ENCODE results near the gene LCORL.
"Not testable (repeated sequence)": the region's sequence is repeated elsewhere in the genome, so short reads cannot be mapped to it uniquely, and the experiment has no call there.

Gene LCORL

DNA sequence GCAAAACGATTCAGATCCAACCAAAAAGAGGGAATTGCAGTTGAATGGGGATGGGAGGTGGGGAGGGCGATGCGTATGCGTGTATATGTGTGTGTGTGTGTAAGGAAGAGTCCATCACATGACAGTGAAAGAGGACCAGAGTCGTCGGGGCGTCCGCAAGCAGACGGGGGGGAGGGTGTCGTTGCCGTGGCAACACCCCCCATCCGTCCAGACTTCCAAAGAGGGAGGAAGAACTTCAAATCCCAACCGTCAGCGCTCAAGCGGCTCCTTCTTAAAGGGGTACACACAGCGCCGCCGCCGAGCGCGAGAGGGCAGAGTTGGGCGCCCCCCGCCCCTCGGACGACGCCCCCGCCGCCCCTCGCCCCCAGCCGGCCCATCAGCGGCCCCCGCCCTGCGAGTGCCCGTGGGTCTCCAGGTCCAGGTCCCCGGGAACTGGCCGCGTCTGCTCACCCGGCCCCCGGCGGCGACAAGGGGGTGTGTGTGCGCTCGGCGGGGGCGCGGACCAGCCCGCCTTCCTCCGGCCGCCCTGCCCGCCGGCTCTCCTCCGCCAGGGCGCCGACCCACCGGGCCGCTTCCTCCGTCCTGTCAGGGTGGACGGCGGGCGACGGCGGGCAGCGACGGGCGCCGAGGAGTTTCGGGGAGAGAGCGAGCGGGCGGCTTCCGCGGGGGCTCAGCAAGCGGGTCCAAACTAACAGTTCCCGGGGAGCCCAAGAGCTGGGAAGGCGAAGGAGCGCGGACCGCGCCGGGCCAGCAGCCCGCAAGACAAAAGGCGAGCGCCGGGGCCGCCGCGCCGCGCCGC lies 685 bp downstream of the LCORL start:
- in situ Hi-C loops (cut with MboI; ENCODE audit: low sequenced_read_pairs): no loop called here

DNA sequence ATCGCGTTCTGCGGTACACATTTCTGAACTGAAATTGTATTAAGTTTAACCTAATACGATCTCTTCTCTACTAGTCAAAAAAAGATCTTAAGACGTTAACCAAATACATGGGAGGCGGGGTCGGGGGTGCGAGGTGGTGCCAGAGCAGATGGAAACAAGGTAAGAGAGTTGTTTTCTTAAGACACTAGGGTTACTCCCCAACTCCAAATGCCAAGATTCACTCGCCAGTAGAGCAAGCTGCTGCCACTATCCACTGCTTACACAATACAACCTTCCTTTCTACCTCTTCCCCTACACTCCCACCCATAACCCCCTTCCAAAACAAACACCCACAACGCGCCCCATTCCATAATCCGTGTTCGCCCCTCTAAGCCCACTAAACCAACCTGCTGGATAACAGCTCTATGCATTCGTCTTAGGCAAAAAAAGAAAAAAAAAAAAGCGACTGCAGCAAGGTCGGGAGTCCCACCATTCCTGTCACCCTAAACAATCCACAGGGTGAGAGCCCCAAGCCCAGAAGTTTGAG lies 1.3 kb downstream of the LCORL start:
- in situ Hi-C loops (cut with MboI; ENCODE audit: low sequenced_read_pairs): no loop called here

DNA sequence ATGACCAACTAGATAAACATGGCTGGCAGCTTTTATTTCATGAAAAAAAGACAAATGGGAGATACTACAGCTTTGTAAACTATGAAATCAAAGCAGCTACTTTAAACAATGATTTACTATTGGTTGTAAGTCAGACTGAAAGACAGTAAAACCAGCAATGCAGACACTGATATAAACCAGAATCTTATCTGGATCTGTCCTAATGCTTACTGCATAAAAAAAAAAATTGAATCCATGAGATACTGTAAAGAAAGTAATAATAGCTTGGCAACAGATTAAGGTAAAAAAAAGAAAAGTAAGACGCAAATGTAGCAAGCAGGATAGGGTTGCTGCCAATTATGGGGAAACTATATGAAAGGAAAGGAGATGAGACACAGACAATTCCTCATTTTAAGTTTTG lies 7.3 kb downstream of the LCORL start:
- in situ Hi-C loops (cut with MboI; ENCODE audit: low sequenced_read_pairs): no loop called here

DNA sequence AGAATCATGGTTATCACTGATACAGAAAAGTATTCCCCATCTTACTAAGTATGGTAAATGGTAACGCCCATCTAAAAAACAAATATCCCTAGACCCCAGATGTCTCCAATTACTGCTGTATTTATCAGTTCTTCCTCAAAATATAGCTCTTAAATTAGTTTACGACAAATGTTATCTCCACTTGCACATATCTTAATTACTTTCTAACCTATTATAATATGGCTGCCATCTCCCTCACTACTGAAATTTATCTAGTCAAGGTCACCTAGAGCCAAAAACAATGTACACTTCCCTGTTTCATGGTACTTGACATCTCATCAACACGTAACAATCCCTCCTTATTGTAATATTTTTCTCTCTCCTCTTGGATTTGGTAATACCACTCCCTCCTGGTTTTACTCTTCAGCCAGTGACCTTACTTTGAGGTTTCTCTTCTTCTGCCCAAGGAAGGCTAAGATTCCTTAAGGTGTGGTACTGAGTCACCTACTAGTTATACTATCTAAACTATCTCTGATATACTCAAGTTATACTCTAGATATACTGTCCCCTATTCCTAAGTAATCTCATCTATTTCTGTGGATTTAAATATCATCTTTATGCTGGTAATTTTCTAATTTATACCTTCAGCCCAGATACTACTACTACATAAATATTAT lies 8.6 kb downstream of the LCORL start:
- in situ Hi-C loops (cut with MboI; ENCODE audit: low sequenced_read_pairs): no loop called here

DNA sequence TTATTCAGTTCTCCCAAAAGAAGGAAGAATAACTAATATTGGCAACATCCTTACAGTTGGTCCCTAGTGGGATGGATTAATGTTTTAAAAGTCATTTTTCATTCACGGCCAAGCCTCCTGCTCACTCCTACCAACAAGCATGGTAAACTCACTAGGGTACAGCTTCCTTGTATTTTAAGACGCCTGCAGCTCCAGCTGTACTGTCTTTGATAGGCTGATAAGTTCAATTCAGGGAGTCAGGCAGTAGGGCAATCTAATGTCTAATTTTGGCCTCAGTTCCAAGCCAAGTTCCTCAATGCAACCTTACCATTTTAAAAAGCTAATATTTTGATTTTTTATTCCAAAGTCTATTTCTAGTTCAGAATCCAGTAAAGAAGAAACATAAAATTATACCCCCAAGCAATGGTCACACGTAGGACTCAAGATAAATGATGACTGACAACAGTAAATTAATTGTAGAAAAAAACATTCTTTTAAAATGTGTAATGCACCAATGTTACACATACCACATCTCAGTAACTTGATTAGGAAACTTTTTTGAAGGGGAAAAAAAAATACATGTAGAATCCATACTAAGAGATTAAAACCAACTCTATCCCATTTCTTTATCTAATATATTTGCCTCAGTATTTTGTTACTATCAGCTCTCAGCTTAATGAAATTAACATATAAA lies 9.3 kb downstream of the LCORL start:
- in situ Hi-C loops (cut with MboI; ENCODE audit: low sequenced_read_pairs): no loop called here

DNA sequence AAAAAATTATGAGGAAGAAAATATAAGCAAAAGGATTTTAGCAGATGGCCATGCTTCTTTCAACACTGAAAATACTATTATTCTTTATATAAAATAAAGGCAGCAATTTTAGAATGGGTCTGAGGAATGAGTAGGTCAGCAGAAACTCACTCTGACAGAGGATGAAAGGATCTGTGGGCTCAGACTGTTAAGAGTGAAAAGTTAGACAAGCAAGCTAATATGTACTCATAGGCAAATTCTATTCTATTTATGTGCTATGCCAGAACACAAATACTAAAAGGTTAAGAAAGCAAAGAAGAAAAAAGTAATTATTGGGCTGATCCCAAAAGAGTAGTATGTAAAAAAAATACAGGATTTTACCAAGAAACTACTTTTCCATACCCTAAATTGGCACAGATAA lies 13.9 kb downstream of the LCORL start:
- in situ Hi-C loops (cut with MboI; ENCODE audit: low sequenced_read_pairs): no loop called here

DNA sequence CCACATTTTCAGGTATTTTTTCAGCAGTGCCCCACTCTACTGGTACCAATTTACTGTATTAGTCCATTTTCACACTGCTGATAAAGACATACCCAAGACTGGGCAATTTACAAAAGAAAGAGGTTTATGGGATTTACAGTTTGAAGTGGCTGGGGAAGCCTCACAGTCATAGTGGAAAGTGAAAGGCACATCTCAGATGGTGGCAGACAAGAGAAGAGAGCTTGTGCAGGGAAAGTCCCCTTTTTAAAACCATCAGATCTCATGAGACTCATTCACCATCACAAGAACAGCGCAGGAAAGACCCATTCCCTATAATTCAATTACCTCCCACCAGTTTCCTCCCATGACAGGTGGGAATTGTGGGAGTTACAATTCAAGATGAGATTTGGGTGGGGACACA lies 15.1 kb downstream of the LCORL start:
- in situ Hi-C loops (cut with MboI; ENCODE audit: low sequenced_read_pairs): not testable (repeated sequence)

DNA sequence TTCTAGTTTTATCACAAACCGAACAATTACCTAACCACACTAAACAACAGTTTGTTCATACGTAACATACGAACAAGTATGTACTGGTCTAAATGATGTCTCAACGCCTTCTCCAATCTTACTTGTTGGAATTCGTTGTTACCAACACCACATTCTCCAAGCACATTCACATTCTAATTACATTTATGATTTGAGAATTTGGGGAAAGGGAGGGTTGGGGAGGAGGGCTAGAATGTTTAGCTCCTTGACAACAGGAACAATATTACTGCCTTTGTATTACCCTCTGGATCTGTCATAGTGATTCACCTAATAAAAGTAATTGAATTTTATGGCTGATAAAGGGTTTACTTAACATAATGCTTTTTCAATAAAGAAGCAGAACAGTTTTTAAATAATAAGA lies 24.4 kb downstream of the LCORL start:
- in situ Hi-C loops (cut with MboI; ENCODE audit: low sequenced_read_pairs): no loop called here

DNA sequence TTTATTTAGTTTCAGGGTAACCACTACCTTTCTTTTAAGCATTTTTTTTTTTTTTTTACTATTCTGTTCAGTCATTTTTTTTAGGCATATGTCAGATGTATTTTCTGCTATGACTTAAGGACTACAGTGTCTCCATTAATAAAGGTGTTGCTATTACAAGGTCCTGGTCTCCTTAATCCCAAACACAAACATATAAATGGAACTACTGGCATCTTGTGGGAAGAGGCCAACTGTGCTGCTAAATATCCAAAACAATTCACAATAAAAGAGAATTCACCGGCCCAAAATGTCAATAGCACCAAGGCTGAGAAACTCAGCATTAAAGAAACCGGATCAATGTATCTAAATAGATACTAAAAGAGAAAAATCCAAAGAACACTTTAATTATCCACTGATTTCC lies 26.4 kb downstream of the LCORL start:
- in situ Hi-C loops (cut with MboI; ENCODE audit: low sequenced_read_pairs): no loop called here

DNA sequence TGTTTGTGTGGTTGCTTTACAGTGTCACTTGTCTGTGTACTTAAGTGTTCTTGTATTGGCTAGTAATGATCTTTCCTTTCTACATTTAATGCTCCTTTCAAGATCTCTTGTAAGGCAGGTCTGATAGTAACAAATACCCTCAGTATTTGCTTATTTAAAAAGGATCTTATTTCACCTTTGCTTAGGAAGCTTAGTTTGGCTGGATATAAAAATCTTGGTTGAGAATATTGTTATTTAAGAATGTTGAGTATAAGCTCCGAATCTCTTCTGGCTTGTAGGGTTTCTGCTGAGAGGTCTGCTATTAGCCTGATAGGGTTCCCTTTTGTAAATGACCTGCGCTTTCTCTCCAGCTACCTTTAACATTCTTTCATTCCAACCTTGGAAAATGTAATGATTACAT lies 35.7 kb downstream of the LCORL start:
- in situ Hi-C loops (cut with MboI; ENCODE audit: low sequenced_read_pairs): no loop called here

DNA sequence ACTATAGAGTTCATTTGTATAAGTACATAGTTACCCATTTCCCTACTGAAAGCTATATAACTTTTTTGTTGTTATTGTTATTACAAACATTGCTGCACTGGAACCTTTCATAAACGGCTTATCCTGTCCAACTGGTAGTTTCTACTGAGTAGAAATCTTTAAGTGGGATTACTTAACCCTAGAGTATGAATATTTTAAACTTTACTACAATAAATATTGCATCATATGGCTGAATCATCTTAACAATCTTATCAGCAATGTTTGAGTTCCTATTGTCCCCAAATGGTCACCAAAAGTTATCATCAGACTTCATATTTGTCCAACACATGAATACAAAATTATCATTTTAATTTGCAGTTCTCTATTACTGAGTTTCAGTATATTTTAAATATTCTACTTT lies 40.5 kb downstream of the LCORL start:
- in situ Hi-C loops (cut with MboI; ENCODE audit: low sequenced_read_pairs): no loop called here

DNA sequence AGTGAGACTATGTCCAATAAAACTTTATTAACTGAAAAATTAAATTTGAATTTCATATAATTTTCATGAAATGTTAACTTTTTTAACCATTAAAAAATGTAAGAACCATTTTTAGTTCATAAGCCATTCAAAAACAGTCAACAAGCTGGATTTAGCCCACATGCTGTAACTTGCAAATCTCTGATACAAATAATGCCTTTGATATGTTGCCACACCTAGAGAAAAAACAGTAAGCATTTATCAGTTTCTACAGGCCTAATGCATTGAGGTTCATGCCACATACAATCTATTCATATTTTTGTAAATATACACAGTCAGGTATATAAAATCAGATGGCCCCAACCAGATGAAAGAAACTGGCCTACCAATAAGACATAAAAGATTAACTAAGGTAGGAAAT lies 52.8 kb downstream of the LCORL start:
- in situ Hi-C loops (cut with MboI; ENCODE audit: low sequenced_read_pairs): no loop called here

DNA sequence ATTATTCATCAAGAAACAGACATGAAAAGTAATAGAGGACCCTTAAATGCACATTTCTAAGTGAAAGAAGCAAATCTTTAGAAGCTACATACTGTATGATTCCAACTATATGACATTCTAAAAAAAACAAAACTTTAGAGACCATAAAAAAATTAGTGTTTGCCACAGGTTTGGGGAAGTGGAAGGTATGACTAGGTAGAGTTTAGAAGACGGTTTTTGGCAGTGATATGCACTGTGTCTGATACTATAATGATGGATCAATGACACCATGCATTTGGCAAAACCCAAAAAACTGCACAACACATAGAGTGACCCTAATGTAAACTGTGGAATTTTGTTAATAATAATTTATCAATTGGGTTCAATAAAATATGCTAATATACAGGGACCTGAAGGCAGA lies 54.5 kb downstream of the LCORL start:
- in situ Hi-C loops (cut with MboI; ENCODE audit: low sequenced_read_pairs): no loop called here

DNA sequence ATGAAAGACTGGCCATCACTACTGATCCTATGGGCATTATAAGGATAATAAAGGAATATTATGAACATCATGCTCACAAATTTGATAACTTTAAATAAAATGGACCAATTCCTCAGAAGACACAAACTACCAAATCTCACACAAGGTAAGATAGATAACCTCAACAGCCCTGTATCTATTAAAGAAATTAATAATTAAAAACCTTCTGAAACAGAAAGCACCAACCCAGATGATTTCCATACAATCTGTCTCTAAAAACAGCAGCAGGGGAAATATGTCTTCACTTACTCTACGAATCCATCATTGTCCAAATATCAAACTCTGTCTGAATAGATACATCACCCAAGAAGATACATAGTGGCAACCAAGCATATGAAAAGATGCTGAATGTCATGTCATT lies 55.2 kb downstream of the LCORL start:
- in situ Hi-C loops (cut with MboI; ENCODE audit: low sequenced_read_pairs): no loop called here

DNA sequence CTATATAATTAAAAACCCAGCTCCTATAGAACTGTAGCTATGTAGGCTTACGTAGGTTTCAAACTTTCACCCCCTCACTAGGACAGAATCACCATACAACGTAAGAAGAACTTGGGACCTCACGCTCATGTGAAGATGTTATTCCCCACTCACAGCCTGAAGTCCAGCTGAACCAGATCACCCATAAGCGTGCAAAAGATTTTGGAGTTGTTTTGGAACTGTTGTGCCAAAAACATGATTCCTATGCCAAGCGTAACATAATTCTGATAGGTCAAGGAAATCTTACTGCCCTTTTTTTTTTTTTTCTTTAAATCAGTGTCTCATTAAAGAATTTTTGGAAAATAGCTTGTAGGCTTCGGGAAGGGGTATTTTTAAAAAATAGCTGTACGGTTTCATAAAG lies 57.0 kb downstream of the LCORL start:
- in situ Hi-C loops (cut with MboI; ENCODE audit: low sequenced_read_pairs): no loop called here

DNA sequence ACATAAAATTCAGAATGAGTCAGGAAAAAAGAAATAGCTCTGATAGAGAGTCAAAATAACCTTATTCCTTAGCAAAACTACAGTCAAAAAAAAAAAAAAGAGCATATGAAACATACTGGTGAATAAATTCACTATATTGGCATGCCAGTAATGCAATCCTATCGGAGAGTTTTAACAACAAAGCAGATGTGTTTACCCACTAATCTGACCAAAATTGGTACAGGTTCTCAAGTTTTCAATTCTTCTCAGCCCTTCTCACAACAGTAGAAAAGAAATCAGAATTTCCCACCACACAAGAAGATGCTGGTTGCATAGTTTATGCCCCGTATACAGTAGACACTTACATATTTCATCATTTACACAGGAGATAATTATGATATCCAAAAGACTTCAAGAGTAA lies 59.4 kb downstream of the LCORL start:
- in situ Hi-C loops (cut with MboI; ENCODE audit: low sequenced_read_pairs): no loop called here

DNA sequence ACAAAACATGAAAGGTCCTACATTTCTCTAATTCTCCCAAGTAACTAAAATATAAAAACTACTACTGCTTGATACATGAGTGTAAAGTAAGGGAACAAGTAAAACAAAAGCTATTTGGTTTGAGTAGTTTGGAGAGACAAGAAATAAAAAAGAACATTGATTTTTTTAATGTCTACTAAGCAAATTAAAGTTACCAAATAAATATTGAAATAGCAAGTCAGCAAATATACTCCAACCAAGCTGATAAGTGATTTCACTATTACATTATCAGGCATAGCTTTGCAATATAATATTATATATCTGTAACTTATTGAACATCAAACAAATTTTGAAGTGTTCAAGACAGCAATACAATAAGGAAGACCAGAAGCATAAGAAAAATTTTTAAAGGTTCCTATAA lies 60.3 kb downstream of the LCORL start:
- in situ Hi-C loops (cut with MboI; ENCODE audit: low sequenced_read_pairs): no loop called here

DNA sequence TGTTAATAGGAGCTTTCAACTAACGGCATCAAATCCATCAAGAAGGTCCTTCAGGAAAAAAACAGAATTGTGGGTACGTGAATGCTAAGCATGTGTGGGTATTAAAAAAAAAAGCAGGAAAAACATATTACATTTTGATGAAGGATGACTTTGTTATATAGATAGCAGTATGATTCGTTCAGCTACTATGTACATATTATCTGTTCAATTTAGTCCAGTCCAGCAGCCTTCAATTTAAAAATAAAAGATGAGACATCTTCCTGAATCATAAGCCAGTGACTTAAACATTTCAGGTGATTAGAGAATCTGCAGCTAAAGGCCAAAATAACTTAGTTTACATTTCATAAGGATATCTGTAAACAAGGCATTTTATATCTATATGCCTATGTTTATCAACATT lies 63.4 kb downstream of the LCORL start:
- in situ Hi-C loops (cut with MboI; ENCODE audit: low sequenced_read_pairs): no loop called here

DNA sequence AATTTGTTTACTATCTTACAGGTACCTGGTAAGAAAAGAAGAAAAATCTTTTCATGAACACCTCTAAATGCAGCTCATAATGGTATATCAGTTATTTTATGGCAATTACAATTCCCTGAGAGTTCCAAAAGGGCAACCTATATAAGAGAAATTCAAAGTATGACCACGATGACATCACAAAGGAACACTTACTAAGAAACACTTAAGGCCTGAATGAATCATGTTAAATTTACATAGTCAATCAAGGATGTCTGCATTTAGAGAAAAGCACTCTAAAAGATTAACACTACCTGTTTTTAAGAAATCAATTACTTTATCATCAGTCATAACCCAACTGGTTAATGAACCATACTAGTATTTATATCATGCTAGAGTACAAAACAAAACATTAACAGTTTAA lies 63.9 kb downstream of the LCORL start:
- in situ Hi-C loops (cut with MboI; ENCODE audit: low sequenced_read_pairs): no loop called here

DNA sequence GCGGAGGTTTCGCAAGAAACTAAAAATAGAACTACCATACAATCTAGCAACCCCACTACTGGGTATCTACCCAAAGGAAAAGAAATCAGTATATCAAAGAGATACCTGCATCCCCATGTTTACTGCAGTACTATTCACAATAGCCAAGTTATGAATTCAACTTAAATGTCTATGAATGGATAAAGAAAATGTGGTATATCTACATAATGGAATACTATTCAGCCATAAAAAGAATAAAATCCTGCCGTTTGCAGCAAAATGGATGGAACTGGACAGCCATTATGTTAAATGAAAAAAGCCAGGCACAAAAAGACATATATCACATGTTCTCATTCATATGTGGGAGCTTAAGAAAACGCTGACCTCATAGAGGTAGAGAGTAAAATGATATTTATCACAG lies 65.3 kb downstream of the LCORL start:
- in situ Hi-C loops (cut with MboI; ENCODE audit: low sequenced_read_pairs): no loop called here

DNA sequence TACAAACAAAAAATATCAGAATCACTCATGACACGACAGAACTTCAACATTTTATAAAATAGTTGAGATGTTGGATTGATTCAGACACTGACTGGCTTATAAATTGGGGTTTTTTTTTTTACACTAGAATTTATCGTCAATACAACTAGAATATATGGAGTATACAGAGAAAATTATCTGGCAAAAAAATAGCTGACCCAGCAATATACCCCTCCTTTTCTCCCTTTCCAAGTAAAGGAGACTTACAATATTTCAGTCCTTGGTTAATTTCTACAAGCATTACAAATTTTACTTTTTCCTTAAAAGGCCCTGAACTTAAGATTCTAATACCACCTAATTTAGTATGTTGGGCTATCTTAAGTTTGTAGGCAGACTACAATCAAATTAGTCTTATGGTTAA lies 76.3 kb downstream of the LCORL start:
- in situ Hi-C loops (cut with MboI; ENCODE audit: low sequenced_read_pairs): no loop called here

DNA sequence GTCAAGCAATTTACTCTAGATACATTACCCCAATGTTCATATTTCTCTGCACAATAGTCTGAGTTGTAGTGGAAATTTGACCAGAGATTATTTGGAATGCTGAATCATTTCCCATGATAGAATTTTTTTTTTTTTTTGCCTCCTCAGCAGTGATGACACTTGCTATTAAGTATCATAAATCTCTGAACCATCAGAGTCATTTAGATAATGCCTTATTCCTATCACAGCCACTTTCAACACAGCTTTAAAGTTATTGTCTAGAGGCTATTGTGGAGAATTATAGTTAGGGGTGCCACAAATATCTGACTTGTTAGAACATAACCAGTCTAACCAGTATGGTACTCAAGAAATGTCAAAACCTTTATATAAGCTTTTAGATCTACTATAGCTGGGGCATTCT lies 79.8 kb downstream of the LCORL start:
- in situ Hi-C loops (cut with MboI; ENCODE audit: low sequenced_read_pairs): no loop called here

All from HL-60/S4 (cell line).